Measurements from ENCODE around the gene GLYAT.
A peak's percentile ranks its signal among the peaks of the same experiment; 100 is the strongest.

GLYAT gene

GRCh38 chr11:58676563-58677135 is 55.1 kb downstream of the GLYAT start:
- DNase-seq: no peak

GRCh38 chr11:58675334-58676155 is 56.2 kb downstream of the GLYAT start:
- peak; percentile 44 for DNase-seq

GRCh38 chr11:58674609-58675008 is 57.1 kb downstream of the GLYAT start:
- no peak for DNase-seq

GRCh38 chr11:58671983-58672633 is 59.6 kb downstream of the GLYAT start:
- DNase-seq: no peak

GRCh38 chr11:58659910-58660570 is 71.7 kb downstream of the GLYAT start:
- no peak for DNase-seq

- no peak for DNase-seq
These were observed 72.3 kb downstream of the GLYAT start for GRCh38 chr11:58659404-58659803.

Measured in NCI-H2227 treated with DMSO at 0.1 percent for 48 hours (cell line).